ENCODE results near the gene RBBP8. TPM values are rescaled to one million over a fixed set of nuclear protein-coding genes. Genes with fewer than 3 reads are reported as not detected.

Gene RBBP8
- polyA plus RNA-seq, 3 donors: 5.8 to 9.6 (median 7.8) TPM

- Mint-ChIP-seq H3K36me3 (peaks cover 0 to 2% of the 10 kb centered on the region in 2 donors), H3K27me3 (ENCODE audit: low read depth in 3 of 3) (no peaks in the 10 kb centered on the region), H3K9me3 (peaks cover 0 to 3% (median 0%) of the 10 kb centered on the region in 7 donors), H3K4me1 (no peaks in the 10 kb centered on the region), H3K4me3 (no peak overlapping the region), H3K27ac (no peak overlapping the region)
- Histone ChIP-seq H3K27me3 (ENCODE audit: control insufficient read depth in 2 of 2, insufficient read depth in 2 of 2, low read length in 2 of 2) (no peaks in the 10 kb centered on the region), H3K9ac (ENCODE audit: insufficient read depth, low read length, poor library complexity, severe bottlenecking) (no peak overlapping the region), H3K4me1 (ENCODE audit: control insufficient read depth in 1 of 2, insufficient read depth in 2 of 2, low read length in 2 of 2) (no peaks in the 10 kb centered on the region), H3K4me3 (replicated peaks in 1 of 3; ENCODE audit: low read depth in 2 of 3, low read length in 3 of 3) (no peak overlapping the region), H3K27ac (ENCODE audit: low read depth in 1 of 2, low read length in 2 of 2) (no peak overlapping the region), H4K20me1 (ENCODE audit: insufficient read depth, low read length) (no peaks in the 10 kb centered on the region), H3K4me2 (replicated peaks; ENCODE audit: extremely low read depth, low read length, poor library complexity, severe bottlenecking) (no peak overlapping the region), H3K9me3 (replicated peaks in 1 of 2; ENCODE audit: control insufficient read depth in 1 of 2, insufficient read depth in 1 of 2, low read length in 2 of 2) (no peaks in the 10 kb centered on the region), H3K79me2 (ENCODE audit: insufficient read depth, low read length) (no peaks in the 10 kb centered on the region), H2AFZ (ENCODE audit: insufficient read depth, low read depth, low read length, poor library complexity, severe bottlenecking) (no peak overlapping the region), H3K36me3 (replicated peaks in 1 of 2; ENCODE audit: control insufficient read depth in 1 of 2, insufficient read depth in 2 of 2, low read length in 2 of 2) (no peaks in the 10 kb centered on the region)
- intact Hi-C loops (cut with micrococcal nuclease): no loop called here
- TF ChIP-seq CTCF (IDR thresholded peaks at IDR 0.05): no peak
- no peak for DNase-seq
- 87% methylated on average over 3 of the region's 3 CpGs for WGBS (ENCODE audit: insufficient coverage)
Measured at GRCh38 chr18:22913861-22914260, 19.3 kb upstream of the RBBP8 start.

- H3K27me3 ChIP-seq (ENCODE audit: control insufficient read depth in 2 of 2, insufficient read depth in 2 of 2, low read length in 2 of 2): no peaks in the 10 kb centered on the region
- DNase-seq: no peak
- H4K20me1 ChIP-seq (ENCODE audit: insufficient read depth, low read length): no peaks in the 10 kb centered on the region
- H3K4me1 ChIP-seq (ENCODE audit: control insufficient read depth in 1 of 2, insufficient read depth in 2 of 2, low read length in 2 of 2): no peaks in the 10 kb centered on the region
- H3K9me3 Mint-ChIP-seq: peaks cover 0 to 3% (median 0%) of the 10 kb centered on the region in 7 donors
- H3K9ac ChIP-seq (ENCODE audit: insufficient read depth, low read length, poor library complexity, severe bottlenecking): no peak overlapping the region
- H2AFZ ChIP-seq (ENCODE audit: insufficient read depth, low read depth, low read length, poor library complexity, severe bottlenecking): no peak overlapping the region
- H3K9me3 ChIP-seq (replicated peaks in 1 of 2; ENCODE audit: control insufficient read depth in 1 of 2, insufficient read depth in 1 of 2, low read length in 2 of 2): no peaks in the 10 kb centered on the region
- H3K27ac ChIP-seq (ENCODE audit: low read depth in 1 of 2, low read length in 2 of 2): no peak overlapping the region
- H3K4me1 Mint-ChIP-seq: no peaks in the 10 kb centered on the region
- H3K4me3 ChIP-seq (replicated peaks in 1 of 3; ENCODE audit: low read depth in 2 of 3, low read length in 3 of 3): no peak overlapping the region
- no peaks in the 10 kb centered on the region for H3K79me2 ChIP-seq (ENCODE audit: insufficient read depth, low read length)
- no peaks in the 10 kb centered on the region for H3K36me3 ChIP-seq (replicated peaks in 1 of 2; ENCODE audit: control insufficient read depth in 1 of 2, insufficient read depth in 2 of 2, low read length in 2 of 2)
- no peaks in the 10 kb centered on the region for H3K36me3 Mint-ChIP-seq
- intact Hi-C loops (cut with micrococcal nuclease): no loop called here
- no peaks in the 10 kb centered on the region for H3K27me3 Mint-ChIP-seq (ENCODE audit: low read depth in 3 of 3)
- H3K4me3 Mint-ChIP-seq: no peak overlapping the region
- 88% methylated on average over 1 of the region's 3 CpGs for WGBS (ENCODE audit: insufficient coverage)
- no peak overlapping the region for H3K4me2 ChIP-seq (replicated peaks; ENCODE audit: extremely low read depth, low read length, poor library complexity, severe bottlenecking)
- H3K27ac Mint-ChIP-seq: no peak overlapping the region
- no peak for TF ChIP-seq CTCF (IDR thresholded peaks at IDR 0.05)
Measured at GRCh38 chr18:22914633-22915032, 18.5 kb upstream of the RBBP8 start.
